ENCODE data around the gene HAUS5. TPM values are rescaled to one million over a fixed set of nuclear protein-coding genes. Genes with fewer than 3 reads are reported as not detected.
A peak's percentile ranks its signal among the peaks of the same experiment; 100 is the strongest.

Gene HAUS5
- total RNA-seq, 8 experiments from 2014 or later, result 2.7 to 14.3 (median 9.4) TPM

DNA sequence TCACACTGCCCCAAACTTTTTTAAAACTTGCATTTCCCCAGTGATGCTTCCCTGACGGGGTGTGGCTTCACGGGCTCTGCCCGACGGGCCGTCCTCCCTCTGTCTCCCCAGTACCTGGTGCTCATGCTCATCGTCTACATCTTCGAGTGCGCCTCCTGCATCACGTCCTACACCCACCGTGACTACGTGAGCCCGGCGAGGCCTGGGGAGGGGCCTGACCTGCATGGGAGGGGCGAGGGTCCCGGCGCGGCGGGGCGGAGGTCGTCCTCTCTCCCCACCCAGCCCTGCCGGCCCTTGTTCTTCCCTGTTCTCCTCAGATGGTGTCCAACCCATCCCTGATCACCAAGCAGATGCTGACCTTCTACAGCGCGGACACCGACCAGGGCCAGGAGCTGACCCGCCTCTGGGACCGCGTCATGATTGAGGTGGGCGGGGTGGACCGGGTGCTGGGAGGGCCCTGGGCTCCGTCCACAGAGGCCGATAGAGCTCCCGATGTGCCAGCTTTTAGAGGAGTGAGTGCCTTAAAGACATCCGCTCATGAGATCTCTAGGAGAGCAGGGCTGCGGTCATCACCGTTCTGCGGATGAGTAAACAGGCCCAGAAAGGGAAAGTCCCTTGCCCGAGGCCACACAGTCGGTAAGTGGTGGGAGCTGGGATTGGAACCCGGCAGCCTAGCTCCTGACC is 60.7 kb downstream of the HAUS5 start:
- in situ Hi-C loops (cut with MboI; ENCODE audit: low pct_unique_long_range_greater_than_20kb in 2 of 9, low sequenced_read_pairs in 9 of 9, unreplicated experiment in 9 of 9), result no loop called here
- no peaks in the 10 kb centered on the region for H3K4me1 ChIP-seq (replicated peaks in 1 of 2)
- H3K4me3 ChIP-seq, result no peak overlapping the region
- H3K27ac ChIP-seq, result no peak overlapping the region
- ATAC-seq (replicated peaks in 6 of 8), result peak in 5 of 8 experiments; percentile 27 to 99 (median 98)
- WGBS, 10 experiments, result 0 to 20% (median 18%) methylated on average over 3 to 7 of the region's 39 CpGs; no CpG with 5 or more reads in 7 of the 10 experiments

Other genes starting within 250 kb of the HAUS5 start
- gene GPR42, start 241.7 kb upstream of the HAUS5 start, total RNA-seq, result under 1 TPM in 3 of 8 experiments, not detected in 5; 0.08 to 0.33 (median 0.15) TPM
- under 1 TPM in 4 of 8 experiments, not detected in 4; 0.13 to 0.52 (median 0.14) TPM for gene FFAR2, start 164.5 kb upstream of the HAUS5 start, total RNA-seq
- gene KRTDAP, start 122.3 kb upstream of the HAUS5 start, total RNA-seq, result not detected
- 10 to 100 TPM in 2 of 8 experiments, 1 to 10 TPM in 3, under 1 TPM in 2, not detected in 1; 0.14 to 49.2 (median 3.1) TPM for gene DMKN, start 99.1 kb upstream of the HAUS5 start, total RNA-seq
- 1 to 10 TPM in 2 of 8 experiments, under 1 TPM in 6; 0.11 to 3.5 (median 0.41) TPM for gene SBSN, start 84.4 kb upstream of the HAUS5 start, total RNA-seq
- gene GAPDHS, start 79.3 kb upstream of the HAUS5 start, total RNA-seq, result not detected
- gene TMEM147, start 67.1 kb upstream of the HAUS5 start, total RNA-seq, result 100 to 1,000 TPM in 2 of 8 experiments, 10 to 100 TPM in 6; 70.4 to 130 (median 89.3) TPM
- under 1 TPM in 5 of 8 experiments, not detected in 3; 0.05 to 0.25 (median 0.11) TPM for gene ATP4A, start 49.1 kb upstream of the HAUS5 start, total RNA-seq
- gene PMIS2, start 26.6 kb upstream of the HAUS5 start, total RNA-seq, result under 1 TPM in 1 of 8 experiments, not detected in 7; 0.66 TPM
- 10 to 100 TPM; 33.4 to 71.7 (median 51.1) TPM for gene RBM42, start 16.3 kb downstream of the HAUS5 start, total RNA-seq
- 1 to 10 TPM in 5 of 8 experiments, under 1 TPM in 3; 0.50 to 3.2 (median 1.4) TPM for gene ETV2, start 29.0 kb downstream of the HAUS5 start, total RNA-seq
- gene COX6B1, start 35.6 kb downstream of the HAUS5 start, total RNA-seq, result 100 to 1,000 TPM; 721 to 998 (median 791) TPM
- gene UPK1A, start 53.8 kb downstream of the HAUS5 start, total RNA-seq, result under 1 TPM in 1 of 8 experiments, not detected in 7; 0.38 TPM
- 10 to 100 TPM in 1 of 8 experiments, 1 to 10 TPM in 4, under 1 TPM in 3; 0.43 to 34.3 (median 2.2) TPM for gene ZBTB32, start 91.8 kb downstream of the HAUS5 start, total RNA-seq
- 10 to 100 TPM in 4 of 8 experiments, 1 to 10 TPM in 4; 6.1 to 28.4 (median 11.0) TPM for gene KMT2B, start 105.3 kb downstream of the HAUS5 start, total RNA-seq
- gene IGFLR1, start 129.7 kb downstream of the HAUS5 start, total RNA-seq, result 1 to 10 TPM; 1.8 to 6.4 (median 4.3) TPM
- gene U2AF1L4, start 132.7 kb downstream of the HAUS5 start, total RNA-seq, result 10 to 100 TPM; 14.0 to 33.1 (median 18.9) TPM
- gene PSENEN, start 132.9 kb downstream of the HAUS5 start, total RNA-seq, result 100 to 1,000 TPM in 2 of 8 experiments, 10 to 100 TPM in 6; 56.4 to 142 (median 84.7) TPM
- 10 to 100 TPM; 12.6 to 32.0 (median 19.9) TPM for gene LIN37, start 135.8 kb downstream of the HAUS5 start, total RNA-seq
- 1 to 10 TPM in 2 of 8 experiments, under 1 TPM in 6; 0.14 to 1.8 (median 0.68) TPM for gene HSPB6, start 144.3 kb downstream of the HAUS5 start, total RNA-seq
- 10 to 100 TPM in 5 of 8 experiments, 1 to 10 TPM in 3; 3.1 to 19.9 (median 12.7) TPM for gene PROSER3, start 145.4 kb downstream of the HAUS5 start, total RNA-seq
- 10 to 100 TPM in 5 of 8 experiments, 1 to 10 TPM in 2, under 1 TPM in 1; 0.51 to 33.1 (median 16.1) TPM for gene ARHGAP33, start 162.8 kb downstream of the HAUS5 start, total RNA-seq
- under 1 TPM in 1 of 8 experiments, not detected in 7; 0.52 TPM for gene PRODH2, start 200.1 kb downstream of the HAUS5 start, total RNA-seq
- gene NPHS1, start 239.8 kb downstream of the HAUS5 start, total RNA-seq, result under 1 TPM in 6 of 8 experiments, not detected in 2; 0.05 to 0.85 (median 0.37) TPM
- 1 to 10 TPM in 5 of 8 experiments, under 1 TPM in 3; 0.10 to 6.2 (median 1.3) TPM for gene KIRREL2, start 244.2 kb downstream of the HAUS5 start, total RNA-seq

Data from motor neuron (in vitro differentiated cells).